Measurements from ENCODE around the gene LHFPL3. TPM values are rescaled to one million over a fixed set of nuclear protein-coding genes. Genes with fewer than 3 reads are reported as not detected.

The LHFPL3 gene
- total and polyA plus RNA-seq, 2 donors (not counting 1 experiment from before 2014, with no cell fraction given): not detected

DNA sequence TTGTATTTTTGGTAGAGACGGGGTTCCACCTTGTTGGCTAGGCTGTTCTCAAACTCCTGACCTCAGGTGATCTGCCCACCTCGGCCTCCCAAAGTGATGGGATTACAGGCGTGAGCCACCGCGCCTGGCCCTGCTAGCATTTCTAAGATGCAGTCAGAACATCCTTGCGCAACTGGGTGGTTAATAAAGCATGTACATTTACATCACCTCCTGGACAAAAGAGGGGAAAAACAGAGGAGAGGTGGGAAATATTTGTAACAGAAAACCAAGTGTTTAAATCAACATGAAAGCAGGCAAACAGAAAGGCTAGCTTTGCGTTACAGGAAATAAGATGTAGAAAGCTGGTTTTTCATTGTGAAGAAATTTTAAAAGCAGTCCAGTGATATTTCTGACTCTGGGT, 464.7 kb downstream of the LHFPL3 start:
- Histone ChIP-seq H3K4me3 (ENCODE audit: control extremely low read depth in 1 of 5, extremely low read depth in 1 of 5, insufficient read depth in 1 of 5, low read depth in 2 of 5, low read length in 4 of 5) (no peak overlapping the region), H4K20me1 (ENCODE audit: control insufficient read depth, insufficient read depth, low read length, poor library complexity, severe bottlenecking) (no peaks in the 10 kb centered on the region), H3K27me3 (replicated peaks in 1 of 4; ENCODE audit: control extremely low read depth in 1 of 4, control insufficient read depth in 3 of 4, insufficient read depth in 4 of 4, low read length in 3 of 4) (peaks cover 0 to 4% (median 0%) of the 10 kb centered on the region in 4 experiments), H3K79me2 (ENCODE audit: control insufficient read depth, insufficient read depth, low read length) (no peaks in the 10 kb centered on the region), H3K4me2 (replicated peaks; ENCODE audit: low read depth, low read length, poor library complexity, severe bottlenecking) (no peak overlapping the region), H3K9me3 (ENCODE audit: control extremely low read depth in 1 of 3, control insufficient read depth in 2 of 3, insufficient read depth in 1 of 3, low read length in 2 of 3) (no peaks in the 10 kb centered on the region), H3K9ac (ENCODE audit: low read length) (no peak overlapping the region), H3K36me3 (replicated peaks in 1 of 2; ENCODE audit: control extremely low read depth in 1 of 2, control insufficient read depth in 1 of 2, extremely low read depth in 1 of 2, insufficient read depth in 2 of 2, low read length in 1 of 2) (no peaks in the 10 kb centered on the region), H3K4me1 (ENCODE audit: control insufficient read depth in 2 of 2, insufficient read depth in 2 of 2, low read length in 2 of 2) (no peaks in the 10 kb centered on the region), H2AFZ (ENCODE audit: insufficient read depth, low read depth, low read length, poor library complexity, severe bottlenecking) (no peak overlapping the region), H3K27ac (ENCODE audit: low read length in 2 of 2) (no peak overlapping the region)
- DNase-seq (no peak), ATAC-seq (ENCODE audit: low read depth) (no peak)
- 83% methylated on average over 5 of the region's 7 CpGs for WGBS (ENCODE audit: insufficient coverage)
- ChIA-PET POLR2A (no interaction called here), CTCF (no interaction called here)
- TF ChIP-seq, protein P1, sequence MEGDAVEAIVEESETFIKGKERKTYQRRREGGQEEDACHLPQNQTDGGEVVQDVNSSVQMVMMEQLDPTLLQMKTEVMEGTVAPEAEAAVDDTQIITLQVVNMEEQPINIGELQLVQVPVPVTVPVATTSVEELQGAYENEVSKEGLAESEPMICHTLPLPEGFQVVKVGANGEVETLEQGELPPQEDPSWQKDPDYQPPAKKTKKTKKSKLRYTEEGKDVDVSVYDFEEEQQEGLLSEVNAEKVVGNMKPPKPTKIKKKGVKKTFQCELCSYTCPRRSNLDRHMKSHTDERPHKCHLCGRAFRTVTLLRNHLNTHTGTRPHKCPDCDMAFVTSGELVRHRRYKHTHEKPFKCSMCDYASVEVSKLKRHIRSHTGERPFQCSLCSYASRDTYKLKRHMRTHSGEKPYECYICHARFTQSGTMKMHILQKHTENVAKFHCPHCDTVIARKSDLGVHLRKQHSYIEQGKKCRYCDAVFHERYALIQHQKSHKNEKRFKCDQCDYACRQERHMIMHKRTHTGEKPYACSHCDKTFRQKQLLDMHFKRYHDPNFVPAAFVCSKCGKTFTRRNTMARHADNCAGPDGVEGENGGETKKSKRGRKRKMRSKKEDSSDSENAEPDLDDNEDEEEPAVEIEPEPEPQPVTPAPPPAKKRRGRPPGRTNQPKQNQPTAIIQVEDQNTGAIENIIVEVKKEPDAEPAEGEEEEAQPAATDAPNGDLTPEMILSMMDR (IDR thresholded peaks at IDR 0.05): no peak
- TF ChIP-seq EZH2 (IDR thresholded peaks at IDR 0.05; ENCODE audit: borderline replicate concordance, insufficient read depth, low read depth, low read length, poor library complexity, severe bottlenecking): no peak
- Mint-ChIP-seq H3K27me3 (peaks cover 29% of the 10 kb centered on the region), H3K27ac (no peak overlapping the region), H3K4me3 (no peak overlapping the region), H3K9me3 (ENCODE audit: insufficient read depth) (no peaks in the 10 kb centered on the region), H3K4me1 (no peaks in the 10 kb centered on the region)
- intact Hi-C loops (cut with micrococcal nuclease): no loop called here

DNA sequence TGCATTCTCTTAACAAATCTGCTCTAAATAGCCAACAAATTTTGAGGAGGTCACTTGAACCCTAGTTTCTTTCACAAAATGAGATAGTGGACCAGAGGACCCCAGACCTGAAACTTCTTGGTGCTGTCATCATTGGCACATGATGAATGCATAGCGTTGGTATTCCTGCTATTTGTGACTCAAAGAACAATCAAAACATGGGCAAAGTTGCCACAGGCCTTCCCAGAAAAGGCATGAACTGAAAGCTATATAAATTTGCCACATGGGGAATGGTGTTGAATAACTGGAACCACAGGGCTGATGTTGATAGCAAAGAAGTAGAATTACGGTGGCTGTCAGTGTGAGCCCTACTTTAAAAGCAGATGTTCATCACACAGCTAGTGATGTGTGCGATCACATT, 465.8 kb downstream of the LHFPL3 start:
- TF ChIP-seq, protein P1 (IDR thresholded peaks at IDR 0.05): no peak
- no peak for TF ChIP-seq EZH2 (IDR thresholded peaks at IDR 0.05; ENCODE audit: borderline replicate concordance, insufficient read depth, low read depth, low read length, poor library complexity, severe bottlenecking)
- no peak overlapping the region for H2AFZ ChIP-seq (ENCODE audit: insufficient read depth, low read depth, low read length, poor library complexity, severe bottlenecking)
- POLR2A ChIA-PET: no interaction called here
- H3K27ac Mint-ChIP-seq: no peak overlapping the region
- H3K9me3 Mint-ChIP-seq (ENCODE audit: insufficient read depth): no peaks in the 10 kb centered on the region
- ATAC-seq (ENCODE audit: low read depth) (no peak), DNase-seq (no peak)
- peaks cover 0 to 4% (median 0%) of the 10 kb centered on the region in 4 experiments for H3K27me3 ChIP-seq (replicated peaks in 1 of 4; ENCODE audit: control extremely low read depth in 1 of 4, control insufficient read depth in 3 of 4, insufficient read depth in 4 of 4, low read length in 3 of 4)
- H4K20me1 ChIP-seq (ENCODE audit: control insufficient read depth, insufficient read depth, low read length, poor library complexity, severe bottlenecking): no peaks in the 10 kb centered on the region
- CTCF ChIA-PET: no interaction called here
- H3K4me3 ChIP-seq (ENCODE audit: control extremely low read depth in 1 of 5, extremely low read depth in 1 of 5, insufficient read depth in 1 of 5, low read depth in 2 of 5, low read length in 4 of 5): no peak overlapping the region
- no peak overlapping the region for H3K4me3 Mint-ChIP-seq
- no peaks in the 10 kb centered on the region for H3K9me3 ChIP-seq (ENCODE audit: control extremely low read depth in 1 of 3, control insufficient read depth in 2 of 3, insufficient read depth in 1 of 3, low read length in 2 of 3)
- intact Hi-C loops (cut with micrococcal nuclease): no loop called here
- no peak overlapping the region for H3K4me2 ChIP-seq (replicated peaks; ENCODE audit: low read depth, low read length, poor library complexity, severe bottlenecking)
- no peak overlapping the region for H3K9ac ChIP-seq (ENCODE audit: low read length)
- no peak overlapping the region for H3K27ac ChIP-seq (ENCODE audit: low read length in 2 of 2)
- H3K27me3 Mint-ChIP-seq: peaks cover 29% of the 10 kb centered on the region
- H3K4me1 Mint-ChIP-seq: no peaks in the 10 kb centered on the region
- no peaks in the 10 kb centered on the region for H3K36me3 ChIP-seq (replicated peaks in 1 of 2; ENCODE audit: control extremely low read depth in 1 of 2, control insufficient read depth in 1 of 2, extremely low read depth in 1 of 2, insufficient read depth in 2 of 2, low read length in 1 of 2)
- no peaks in the 10 kb centered on the region for H3K79me2 ChIP-seq (ENCODE audit: control insufficient read depth, insufficient read depth, low read length)
- H3K4me1 ChIP-seq (ENCODE audit: control insufficient read depth in 2 of 2, insufficient read depth in 2 of 2, low read length in 2 of 2): no peaks in the 10 kb centered on the region
- WGBS (ENCODE audit: insufficient coverage): 88% methylated on average over 1 of the region's 3 CpGs

All from B cell (primary cell).